Liver (tissue), 9 donors: ENCODE data around the gene OTUD3. TPM values are rescaled to one million over a fixed set of nuclear protein-coding genes. Genes with fewer than 3 reads are reported as not detected.

Experiments
- DNase-seq: peaks from one replicate; pipeline ENCODE4 v3.0.0-alpha.2; 2017; ENCODE audit warnings: low spot score
- H3K27ac ChIP-seq, 2 donors: one replicate each; pipeline ENCODE4 v1.7.0; 2013; ENCODE audit warnings: inconsistent platforms in 2 of 2, low read length in 2 of 2, control low read depth in 1 of 2, low read depth in 1 of 2, mild to moderate bottlenecking in 1 of 2
- H3K27me3 ChIP-seq, 4 donors: one replicate each; pipeline versions ENCODE4 v1.6.1 to v1.7.0; 2013; ENCODE audit warnings: low read length in 3 of 4, inconsistent platforms in 1 of 4, mild to moderate bottlenecking in 1 of 4, moderate library complexity in 1 of 4; ENCODE audit not compliant: control insufficient read depth in 4 of 4, insufficient read depth in 4 of 4
- H3K36me3 ChIP-seq, 4 donors: one replicate each; pipeline versions ENCODE4 v1.6.1 to v1.7.0; 2013; ENCODE audit warnings: low read length in 3 of 4, mild to moderate bottlenecking in 3 of 4, low read depth in 1 of 4, moderate library complexity in 1 of 4; ENCODE audit not compliant: control insufficient read depth in 4 of 4, insufficient read depth in 3 of 4
- H3K4me1 ChIP-seq, 4 donors: one replicate each; pipeline versions ENCODE4 v1.6.1 to v1.7.0; 2013; ENCODE audit warnings: low read length in 3 of 4, mild to moderate bottlenecking in 3 of 4, moderate library complexity in 1 of 4; ENCODE audit not compliant: control insufficient read depth in 4 of 4, insufficient read depth in 4 of 4
- H3K4me3 ChIP-seq, 3 donors: one replicate each; pipeline versions ENCODE4 v1.6.1 to v1.7.0; 2013; ENCODE audit warnings: low read length in 3 of 3, control low read depth in 1 of 3, low read depth in 1 of 3, mild to moderate bottlenecking in 1 of 3
- H3K9ac ChIP-seq, 2 donors: one replicate each; pipeline ENCODE4 v1.7.0; 2013; ENCODE audit warnings: low read length in 2 of 2, mild to moderate bottlenecking in 2 of 2, moderate library complexity in 2 of 2, control low read depth in 1 of 2, low read depth in 1 of 2
- H3K9me3 ChIP-seq, 4 donors: one replicate each; pipeline versions ENCODE4 v1.6.1 to v1.7.0; 2013; ENCODE audit warnings: low read length in 3 of 4; ENCODE audit not compliant: control insufficient read depth in 4 of 4
- EGR1 ChIP-seq, 2 donors: IDR thresholded peaks; 2 replicates each; pipeline ENCODE4 v1.6.1; 2016 to 2018; ENCODE audit warnings: antibody characterized with exemption in 2 of 2, low read depth in 2 of 2
- FOXA1 ChIP-seq: IDR thresholded peaks from 2 replicates; pipeline ENCODE4 v1.6.1; 2016; ENCODE audit warnings: antibody characterized with exemption
- FOXA2 ChIP-seq: IDR thresholded peaks from 2 replicates; pipeline ENCODE4 v1.6.1; 2016; ENCODE audit warnings: antibody characterized with exemption
- GABPA ChIP-seq, 2 donors: IDR thresholded peaks in 1 of 2; conservative IDR thresholded peaks in 1 of 2; 2 replicates each; pipeline ENCODE4 v1.6.1; 2016; ENCODE audit warnings: antibody characterized with exemption in 2 of 2, mild to moderate bottlenecking in 1 of 2, moderate library complexity in 1 of 2
- HNF4A ChIP-seq, 2 donors: conservative IDR thresholded peaks; 2 replicates each; pipeline ENCODE4 v1.6.1; 2016; ENCODE audit warnings: antibody characterized with exemption in 2 of 2, mild to moderate bottlenecking in 2 of 2
- HNF4G ChIP-seq: IDR thresholded peaks from 2 replicates; pipeline ENCODE4 v1.6.1; 2016; ENCODE audit warnings: antibody characterized with exemption
- JUND ChIP-seq, 2 donors: IDR thresholded peaks; 2 replicates each; pipeline ENCODE4 v1.6.1; 2016; ENCODE audit warnings: antibody characterized with exemption in 2 of 2
- NR2F2 ChIP-seq: IDR thresholded peaks from 2 replicates; pipeline ENCODE4 v1.6.1; 2016; ENCODE audit warnings: antibody characterized with exemption
- RAD21 ChIP-seq, 2 donors: IDR thresholded peaks; 2 replicates each; pipeline ENCODE4 v1.6.1; 2016; ENCODE audit warnings: antibody characterized with exemption in 2 of 2, mild to moderate bottlenecking in 2 of 2
- RXRA ChIP-seq, 2 donors: IDR thresholded peaks; 2 replicates each; pipeline ENCODE4 v1.6.1; 2017 to 2018; ENCODE audit warnings: antibody characterized with exemption in 2 of 2, mild to moderate bottlenecking in 1 of 2
- SP1 ChIP-seq: IDR thresholded peaks from 2 replicates; pipeline ENCODE4 v1.6.1; 2018; ENCODE audit warnings: antibody characterized with exemption, mild to moderate bottlenecking
- TAF1 ChIP-seq: conservative IDR thresholded peaks from 2 replicates; pipeline ENCODE4 v1.6.1; 2016; ENCODE audit warnings: antibody characterized with exemption, mild to moderate bottlenecking
- YY1 ChIP-seq: IDR thresholded peaks from 2 replicates; pipeline ENCODE4 v1.6.1; 2016; ENCODE audit warnings: antibody characterized with exemption, mild to moderate bottlenecking
- WGBS: extraction: QIAGEN DNeasy Blood & Tissue Kit; methylation state at CpG from one replicate; pipeline ENCODE4 v1.1.7; 2013; 5-methylcytosine and 5-hydroxymethylcytosine counted together
- polyA plus RNA-seq, 2 donors: library from polyadenylated mRNA; stranded (reverse) in 1 of 2; unstranded in 1 of 2; fragments of 200-250 nt in 1 of 2; fragments of >200 nt in 1 of 2; fragmentation: Nextera tagmentation in 1 of 2; extraction: Ambion mirVana in 1 of 2; gene quantifications; one replicate each; pipeline versions ENCODE4 v1.2.1 to v1.2.3, GENCODE V29; 2013 to 2015
- total RNA-seq, 2 donors: library from RNA; depleted of rRNA; stranded (reverse); fragments of >200 nt; gene quantifications; one replicate each; pipeline ENCODE4 v1.2.3, GENCODE V29; 2014
- TF ChIP-seq, protein P1 (sequence below): IDR thresholded peaks from 2 replicates; pipeline ENCODE4 v1.6.1; 2016; ENCODE audit warnings: antibody characterized with exemption
- TF ChIP-seq, protein P2 (sequence below): IDR thresholded peaks from 2 replicates; pipeline ENCODE4 v1.6.1; 2016; ENCODE audit warnings: antibody characterized with exemption
- TF ChIP-seq, protein P3 (sequence below): fragments of 150-350 bp; IDR thresholded peaks from 2 replicates; pipeline ENCODE4 v1.5.1; 2017; ENCODE audit warnings: improper control_type of control experiment, low read depth, low read length; ENCODE audit not compliant: missing input control
- TF ChIP-seq, protein P4 (sequence below): IDR thresholded peaks from 2 replicates; pipeline ENCODE4 v1.6.1; 2016; ENCODE audit warnings: antibody characterized with exemption
- TF ChIP-seq, protein P5 (sequence below): IDR thresholded peaks from 2 replicates; pipeline ENCODE4 v1.6.1; 2016; ENCODE audit warnings: antibody characterized with exemption, mild to moderate bottlenecking
- donor health status: healthy.
- donor health status: healthy.
- donor health status: healthy.
- donor health status: healthy.
- donor health status: healthy.

Gene OTUD3
- total and polyA plus RNA-seq, 4 donors, result 0.36 to 4.0 (median 2.1) TPM

DNA sequence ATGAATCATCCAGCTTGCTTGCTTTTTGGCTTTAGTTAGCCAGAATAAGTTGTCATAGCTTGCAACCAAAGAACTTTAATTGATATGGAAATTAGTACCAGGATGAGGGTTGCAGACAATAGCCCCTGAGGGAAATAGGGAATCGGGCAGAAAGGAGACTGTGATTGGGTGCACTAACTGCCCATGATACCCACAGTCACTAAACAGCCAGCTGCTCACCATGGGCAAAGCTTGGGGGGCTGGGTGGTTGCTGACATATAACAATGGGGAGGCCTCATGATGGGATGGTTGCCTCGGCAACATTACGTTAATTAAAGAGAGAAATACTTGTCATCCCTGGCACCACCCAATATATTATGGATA, 59.0 kb downstream of the OTUD3 start (continued):
- TF ChIP-seq, protein P1, sequence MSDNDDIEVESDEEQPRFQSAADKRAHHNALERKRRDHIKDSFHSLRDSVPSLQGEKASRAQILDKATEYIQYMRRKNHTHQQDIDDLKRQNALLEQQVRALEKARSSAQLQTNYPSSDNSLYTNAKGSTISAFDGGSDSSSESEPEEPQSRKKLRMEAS, result no peak
- TF ChIP-seq TAF1 (no peak), JUND (IDR thresholded peaks at IDR 0.05) (no peak), RXRA (IDR thresholded peaks at IDR 0.05) (no peak), NR2F2 (no peak)

DNA sequence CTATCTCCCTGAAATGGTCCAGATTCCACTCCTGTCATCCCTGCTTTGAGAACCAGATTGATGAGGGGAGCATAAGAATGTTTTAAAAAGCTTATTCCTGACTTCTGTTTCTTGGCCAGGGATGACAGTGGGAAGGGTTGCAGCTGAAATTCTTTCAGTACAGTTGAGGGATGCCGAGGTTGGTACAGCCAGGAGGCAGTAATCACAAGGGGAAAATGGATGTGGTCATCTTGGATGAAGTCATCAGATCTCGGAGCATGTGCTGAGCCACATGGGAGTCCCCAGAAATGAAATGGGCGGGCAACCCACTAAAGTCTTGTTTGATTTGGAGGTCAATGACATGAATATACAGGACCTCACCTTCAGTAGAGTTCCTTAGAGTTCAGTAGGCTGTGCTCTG, 59.9 kb downstream of the OTUD3 start:
- Histone ChIP-seq H3K4me1 (no peaks in the 10 kb centered on the region), H3K36me3 (no peaks in the 10 kb centered on the region), H3K27ac (no peak overlapping the region), H3K9ac (no peak overlapping the region), H3K4me3 (no peak overlapping the region), H3K27me3 (no peaks in the 10 kb centered on the region), H3K9me3 (peaks cover 0 to 4% (median 0%) of the 10 kb centered on the region in 4 donors)
- no peak for TF ChIP-seq YY1
- TF ChIP-seq, protein P1, result no peak
- TF ChIP-seq FOXA2, result no peak
- TF ChIP-seq TAF1, result no peak
- TF ChIP-seq FOXA1, result no peak
- TF ChIP-seq, protein P2, sequence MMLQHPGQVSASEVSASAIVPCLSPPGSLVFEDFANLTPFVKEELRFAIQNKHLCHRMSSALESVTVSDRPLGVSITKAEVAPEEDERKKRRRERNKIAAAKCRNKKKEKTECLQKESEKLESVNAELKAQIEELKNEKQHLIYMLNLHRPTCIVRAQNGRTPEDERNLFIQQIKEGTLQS, result no peak
- TF ChIP-seq NR2F2, result no peak
- TF ChIP-seq HNF4G, result no peak
- TF ChIP-seq RAD21 (IDR thresholded peaks at IDR 0.05), result no peak
- no peak for TF ChIP-seq HNF4A (conservative IDR thresholded peaks at IDR 0.05)
- TF ChIP-seq, protein P3, sequence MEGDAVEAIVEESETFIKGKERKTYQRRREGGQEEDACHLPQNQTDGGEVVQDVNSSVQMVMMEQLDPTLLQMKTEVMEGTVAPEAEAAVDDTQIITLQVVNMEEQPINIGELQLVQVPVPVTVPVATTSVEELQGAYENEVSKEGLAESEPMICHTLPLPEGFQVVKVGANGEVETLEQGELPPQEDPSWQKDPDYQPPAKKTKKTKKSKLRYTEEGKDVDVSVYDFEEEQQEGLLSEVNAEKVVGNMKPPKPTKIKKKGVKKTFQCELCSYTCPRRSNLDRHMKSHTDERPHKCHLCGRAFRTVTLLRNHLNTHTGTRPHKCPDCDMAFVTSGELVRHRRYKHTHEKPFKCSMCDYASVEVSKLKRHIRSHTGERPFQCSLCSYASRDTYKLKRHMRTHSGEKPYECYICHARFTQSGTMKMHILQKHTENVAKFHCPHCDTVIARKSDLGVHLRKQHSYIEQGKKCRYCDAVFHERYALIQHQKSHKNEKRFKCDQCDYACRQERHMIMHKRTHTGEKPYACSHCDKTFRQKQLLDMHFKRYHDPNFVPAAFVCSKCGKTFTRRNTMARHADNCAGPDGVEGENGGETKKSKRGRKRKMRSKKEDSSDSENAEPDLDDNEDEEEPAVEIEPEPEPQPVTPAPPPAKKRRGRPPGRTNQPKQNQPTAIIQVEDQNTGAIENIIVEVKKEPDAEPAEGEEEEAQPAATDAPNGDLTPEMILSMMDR, result no peak
- no peak for TF ChIP-seq SP1
- TF ChIP-seq, protein P4, sequence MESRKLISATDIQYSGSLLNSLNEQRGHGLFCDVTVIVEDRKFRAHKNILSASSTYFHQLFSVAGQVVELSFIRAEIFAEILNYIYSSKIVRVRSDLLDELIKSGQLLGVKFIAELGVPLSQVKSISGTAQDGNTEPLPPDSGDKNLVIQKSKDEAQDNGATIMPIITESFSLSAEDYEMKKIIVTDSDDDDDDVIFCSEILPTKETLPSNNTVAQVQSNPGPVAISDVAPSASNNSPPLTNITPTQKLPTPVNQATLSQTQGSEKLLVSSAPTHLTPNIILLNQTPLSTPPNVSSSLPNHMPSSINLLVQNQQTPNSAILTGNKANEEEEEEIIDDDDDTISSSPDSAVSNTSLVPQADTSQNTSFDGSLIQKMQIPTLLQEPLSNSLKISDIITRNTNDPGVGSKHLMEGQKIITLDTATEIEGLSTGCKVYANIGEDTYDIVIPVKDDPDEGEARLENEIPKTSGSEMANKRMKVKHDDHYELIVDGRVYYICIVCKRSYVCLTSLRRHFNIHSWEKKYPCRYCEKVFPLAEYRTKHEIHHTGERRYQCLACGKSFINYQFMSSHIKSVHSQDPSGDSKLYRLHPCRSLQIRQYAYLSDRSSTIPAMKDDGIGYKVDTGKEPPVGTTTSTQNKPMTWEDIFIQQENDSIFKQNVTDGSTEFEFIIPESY, result no peak
- no peak for TF ChIP-seq GABPA (IDR thresholded peaks at IDR 0.05 in 1 of 2, conservative IDR thresholded peaks at IDR 0.05 in 1 of 2)
- TF ChIP-seq JUND (IDR thresholded peaks at IDR 0.05), result no peak
- TF ChIP-seq EGR1 (IDR thresholded peaks at IDR 0.05; ENCODE audit: low read depth in 2 of 2), result no peak
- no peak for TF ChIP-seq RXRA (IDR thresholded peaks at IDR 0.05)
- TF ChIP-seq, protein P5, sequence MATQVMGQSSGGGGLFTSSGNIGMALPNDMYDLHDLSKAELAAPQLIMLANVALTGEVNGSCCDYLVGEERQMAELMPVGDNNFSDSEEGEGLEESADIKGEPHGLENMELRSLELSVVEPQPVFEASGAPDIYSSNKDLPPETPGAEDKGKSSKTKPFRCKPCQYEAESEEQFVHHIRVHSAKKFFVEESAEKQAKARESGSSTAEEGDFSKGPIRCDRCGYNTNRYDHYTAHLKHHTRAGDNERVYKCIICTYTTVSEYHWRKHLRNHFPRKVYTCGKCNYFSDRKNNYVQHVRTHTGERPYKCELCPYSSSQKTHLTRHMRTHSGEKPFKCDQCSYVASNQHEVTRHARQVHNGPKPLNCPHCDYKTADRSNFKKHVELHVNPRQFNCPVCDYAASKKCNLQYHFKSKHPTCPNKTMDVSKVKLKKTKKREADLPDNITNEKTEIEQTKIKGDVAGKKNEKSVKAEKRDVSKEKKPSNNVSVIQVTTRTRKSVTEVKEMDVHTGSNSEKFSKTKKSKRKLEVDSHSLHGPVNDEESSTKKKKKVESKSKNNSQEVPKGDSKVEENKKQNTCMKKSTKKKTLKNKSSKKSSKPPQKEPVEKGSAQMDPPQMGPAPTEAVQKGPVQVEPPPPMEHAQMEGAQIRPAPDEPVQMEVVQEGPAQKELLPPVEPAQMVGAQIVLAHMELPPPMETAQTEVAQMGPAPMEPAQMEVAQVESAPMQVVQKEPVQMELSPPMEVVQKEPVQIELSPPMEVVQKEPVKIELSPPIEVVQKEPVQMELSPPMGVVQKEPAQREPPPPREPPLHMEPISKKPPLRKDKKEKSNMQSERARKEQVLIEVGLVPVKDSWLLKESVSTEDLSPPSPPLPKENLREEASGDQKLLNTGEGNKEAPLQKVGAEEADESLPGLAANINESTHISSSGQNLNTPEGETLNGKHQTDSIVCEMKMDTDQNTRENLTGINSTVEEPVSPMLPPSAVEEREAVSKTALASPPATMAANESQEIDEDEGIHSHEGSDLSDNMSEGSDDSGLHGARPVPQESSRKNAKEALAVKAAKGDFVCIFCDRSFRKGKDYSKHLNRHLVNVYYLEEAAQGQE, result no peak
- 73% methylated on average over 3 of the region's 3 CpGs for WGBS
- DNase-seq, result no peak
